CD4-positive, alpha-beta memory T cell (primary cell): ENCODE results near the gene CLEC3B. TPM values are rescaled to one million over a fixed set of nuclear protein-coding genes. Genes with fewer than 3 reads are reported as not detected.

ENCODE experiments used
- CTCF ChIA-PET: fragments of 350-600 bp; sonication (Branson Sonifier 250); formaldehyde crosslinking; loops from one replicate; lab custom pipeline; 2021; ENCODE audit warnings: inconsistent platforms; ENCODE audit not compliant: partially characterized antibody; lab: Charles Lee
- POLR2A ChIA-PET: fragments of 350-600 bp; sonication (Branson Sonifier 250); formaldehyde crosslinking; loops from one replicate; lab custom pipeline; 2021; ENCODE audit not compliant: partially characterized antibody; lab: Charles Lee
- DNase-seq, 5 donors: peaks; one replicate each; pipeline versions ENCODE4 v3.0.0 to v3.0.0-alpha.2; 2020 to 2022; ENCODE audit warnings: mixed read lengths in 1 of 5
- H3K27ac ChIP-seq: one replicate; pipeline ENCODE4 v1.7.0; 2013; ENCODE audit warnings: low read depth, low read length
- H3K27me3 ChIP-seq: 2 replicates; pipeline ENCODE4 v1.7.0; 2013; ENCODE audit warnings: mild to moderate bottlenecking, low read length, moderate library complexity; ENCODE audit not compliant: insufficient read depth
- H3K36me3 ChIP-seq: 2 replicates; pipeline ENCODE4 v1.7.0; 2013; ENCODE audit warnings: mild to moderate bottlenecking, low read length, moderate library complexity; ENCODE audit not compliant: insufficient read depth
- H3K4me1 ChIP-seq: 2 replicates; pipeline ENCODE4 v1.7.0; 2013; ENCODE audit warnings: mild to moderate bottlenecking, low read length, moderate library complexity; ENCODE audit not compliant: insufficient read depth
- H3K4me3 ChIP-seq, 2 donors: one replicate each; pipeline ENCODE4 v1.7.0; 2013; ENCODE audit warnings: low read length in 2 of 2, mild to moderate bottlenecking in 1 of 2
- H3K9me3 ChIP-seq, 2 donors: one replicate each; pipeline ENCODE4 v1.7.0; 2013; ENCODE audit warnings: low read length in 2 of 2, control low read depth in 1 of 2; ENCODE audit not compliant: control insufficient read depth in 1 of 2
- H3K27ac Mint-ChIP-seq, 7 donors: one replicate each; pipeline ENCODE4 v1.8.0; 2020 to 2021; ENCODE audit warnings: mixed read lengths in 7 of 7, mild to moderate bottlenecking in 6 of 7, inconsistent platforms in 3 of 7, moderate library complexity in 3 of 7
- H3K27me3 Mint-ChIP-seq, 2 donors: one replicate each; pipeline ENCODE4 v1.8.0; 2020 to 2021; ENCODE audit warnings: mixed read lengths in 2 of 2
- H3K36me3 Mint-ChIP-seq, 2 donors: one replicate each; pipeline ENCODE4 v1.8.0; 2020 to 2021; ENCODE audit warnings: mixed read lengths in 2 of 2, inconsistent platforms in 1 of 2, mild to moderate bottlenecking in 1 of 2
- H3K4me1 Mint-ChIP-seq, 4 donors: one replicate each; pipeline ENCODE4 v1.8.0; 2020 to 2021; ENCODE audit warnings: mixed read lengths in 4 of 4, mild to moderate bottlenecking in 1 of 4
- H3K4me3 Mint-ChIP-seq, 8 donors: one replicate each; pipeline ENCODE4 v1.8.0; 2020 to 2021; ENCODE audit warnings: mixed read lengths in 8 of 8, mild to moderate bottlenecking in 7 of 8, moderate library complexity in 6 of 8, inconsistent platforms in 3 of 8
- H3K9me3 Mint-ChIP-seq, 8 donors: one replicate each; pipeline ENCODE4 v1.8.0; 2020 to 2021; ENCODE audit warnings: mixed read lengths in 8 of 8, mild to moderate bottlenecking in 5 of 8, inconsistent platforms in 3 of 8, moderate library complexity in 1 of 8
- intact Hi-C: fragments of 100-400 bp; cut with micrococcal nuclease; formaldehyde crosslinking; loops from one replicate; pipeline ENCODE4 v1.15.1; 2023
- polyA plus RNA-seq, 2 donors: library from polyadenylated mRNA; unstranded; fragments of 300-500 nt; fragmentation: Illumina TruSeq; gene quantifications; one replicate each; pipeline ENCODE4 v1.2.3, GENCODE V29; 2021
- total RNA-seq, 2 experiments: library from RNA; stranded (reverse); gene quantifications; one replicate each; pipeline ENCODE4 v1.2.3, GENCODE V29; 2021

CLEC3B gene
- total and polyA plus RNA-seq, 4 experiments from 2014 or later = 1.2 to 1.5 TPM; not detected in 2

GRCh38 chr3:45029661-45030060 lies 3.6 kb downstream of the CLEC3B start:
- CTCF ChIA-PET = interaction anchor here (0.8 to 2.1 kb wide), 3 partner anchors 11 to 180 kb away, joined by 3 to 4 read pairs (median 3); no protein-coding TSS in a partner anchor
- intact Hi-C loops = no loop called here
- POLR2A ChIA-PET = interaction anchor here (0.7 kb wide), 1 partner anchor 9 kb away, joined by 4 read pairs; no protein-coding TSS in a partner anchor
- Histone ChIP-seq H3K4me3 (no peak overlapping the region), H3K4me1 (peaks cover 4% of the 10 kb centered on the region), H3K36me3 (no peaks in the 10 kb centered on the region), H3K9me3 (no peaks in the 10 kb centered on the region), H3K27ac (no peak overlapping the region), H3K27me3 (no peaks in the 10 kb centered on the region)
- Mint-ChIP-seq H3K4me1 (peaks cover 6 to 18% (median 12%) of the 10 kb centered on the region in 4 donors), H3K9me3 (peaks cover 0 to 2% (median 0%) of the 10 kb centered on the region in 8 donors), H3K27ac (peak overlapping the region in 1 of 7 donors; percentile 59), H3K4me3 (no peak overlapping the region), H3K36me3 (no peaks in the 10 kb centered on the region), H3K27me3 (peaks cover 3 to 34% of the 10 kb centered on the region in 2 donors)
- no peak for DNase-seq

- H3K4me3 Mint-ChIP-seq = no peak overlapping the region
- H3K27ac Mint-ChIP-seq = no peak overlapping the region
- H3K36me3 ChIP-seq = no peaks in the 10 kb centered on the region
- POLR2A ChIA-PET = interaction anchor here (0.9 kb wide), 1 partner anchor 26 kb away, joined by 3 read pairs; no protein-coding TSS in a partner anchor
- no peak overlapping the region for H3K4me3 ChIP-seq
- no peaks in the 10 kb centered on the region for H3K36me3 Mint-ChIP-seq
- H3K4me1 Mint-ChIP-seq = peaks cover 15 to 36% (median 24%) of the 10 kb centered on the region in 4 donors
- peaks cover 7 to 47% of the 10 kb centered on the region in 2 donors for H3K27me3 Mint-ChIP-seq
- H3K9me3 Mint-ChIP-seq = peaks cover 0 to 2% (median 0%) of the 10 kb centered on the region in 8 donors
- no peak for DNase-seq
- H3K27ac ChIP-seq = no peak overlapping the region
- H3K27me3 ChIP-seq = no peaks in the 10 kb centered on the region
- no peaks in the 10 kb centered on the region for H3K9me3 ChIP-seq
- H3K4me1 ChIP-seq = peaks cover 14% of the 10 kb centered on the region
- intact Hi-C loops = no loop called here
- CTCF ChIA-PET = interaction anchor here (0.8 to 20.4 kb wide), 5 partner anchors 9 to 178 kb away, joined by 3 to 688 read pairs (median 3); no protein-coding TSS in a partner anchor
Observed at GRCh38 chr3:45031531-45031930, 5.4 kb downstream of the CLEC3B start.

GRCh38 chr3:45032113-45032512 lies 6.0 kb downstream of the CLEC3B start:
- CTCF ChIA-PET = interaction anchor here (1.0 to 20.4 kb wide), 3 partner anchors 9 to 177 kb away, joined by 3 to 688 read pairs (median 3); no protein-coding TSS in a partner anchor

GRCh38 chr3:45033791-45034190 lies 7.7 kb downstream of the CLEC3B start:
- H3K27ac Mint-ChIP-seq = peak overlapping the region in 2 of 7 donors; percentile 45 to 79
- H3K4me3 Mint-ChIP-seq = no peak overlapping the region
- H3K9me3 ChIP-seq = no peaks in the 10 kb centered on the region
- no peaks in the 10 kb centered on the region for H3K36me3 Mint-ChIP-seq
- H3K27me3 Mint-ChIP-seq = peaks cover 9 to 47% of the 10 kb centered on the region in 2 donors
- peaks cover 18% of the 10 kb centered on the region for H3K4me1 ChIP-seq
- H3K27ac ChIP-seq = no peak overlapping the region
- H3K4me1 Mint-ChIP-seq = peaks cover 19 to 43% (median 30%) of the 10 kb centered on the region in 4 donors
- H3K4me3 ChIP-seq = no peak overlapping the region
- ChIA-PET POLR2A (interaction anchor here (2.0 to 3.9 kb wide), 3 partner anchors 22 to 28 kb away, joined by 10 to 14 read pairs (median 10); no protein-coding TSS in a partner anchor), CTCF (interaction anchor here (1.3 to 20.4 kb wide), 7 partner anchors 11 to 175 kb away, joined by 3 to 688 read pairs (median 5); no protein-coding TSS in a partner anchor)
- H3K9me3 Mint-ChIP-seq = peaks cover 0 to 2% (median 0%) of the 10 kb centered on the region in 8 donors
- DNase-seq = no peak
- intact Hi-C loops = no loop called here
- no peaks in the 10 kb centered on the region for H3K36me3 ChIP-seq
- no peaks in the 10 kb centered on the region for H3K27me3 ChIP-seq

More at GRCh38 chr3:45032113-45032512, 6.0 kb downstream of the CLEC3B start:
- intact Hi-C loops = no loop called here
- H3K27ac Mint-ChIP-seq = no peak overlapping the region
- Histone ChIP-seq H3K27ac (no peak overlapping the region), H3K9me3 (no peaks in the 10 kb centered on the region), H3K36me3 (no peaks in the 10 kb centered on the region), H3K27me3 (no peaks in the 10 kb centered on the region), H3K4me3 (no peak overlapping the region), H3K4me1 (peaks cover 14% of the 10 kb centered on the region)
- peaks cover 7 to 48% of the 10 kb centered on the region in 2 donors for H3K27me3 Mint-ChIP-seq
- H3K4me3 Mint-ChIP-seq = no peak overlapping the region
- POLR2A ChIA-PET = no interaction called here
- H3K36me3 Mint-ChIP-seq = no peaks in the 10 kb centered on the region
- peaks cover 17 to 37% (median 26%) of the 10 kb centered on the region in 4 donors for H3K4me1 Mint-ChIP-seq
- no peak for DNase-seq
- H3K9me3 Mint-ChIP-seq = peaks cover 0 to 2% (median 0%) of the 10 kb centered on the region in 8 donors

GRCh38 chr3:45034612-45035252 lies 8.6 kb downstream of the CLEC3B start:
- DNase-seq = no peak
- Histone ChIP-seq H3K36me3 (no peaks in the 10 kb centered on the region), H3K27ac (no peak overlapping the region), H3K27me3 (no peaks in the 10 kb centered on the region), H3K4me3 (no peak overlapping the region), H3K4me1 (peaks cover 18% of the 10 kb centered on the region), H3K9me3 (no peaks in the 10 kb centered on the region)
- Mint-ChIP-seq H3K4me1 (peaks cover 19 to 43% (median 30%) of the 10 kb centered on the region in 4 donors), H3K27me3 (peaks cover 9 to 47% of the 10 kb centered on the region in 2 donors), H3K9me3 (peaks cover 0 to 2% (median 0%) of the 10 kb centered on the region in 8 donors), H3K36me3 (no peaks in the 10 kb centered on the region), H3K4me3 (peak overlapping the region in 7 of 8 donors; percentile 37 to 86 (median 71)), H3K27ac (peak overlapping the region in 4 of 7 donors; percentile 3 to 67 (median 47))
- CTCF ChIA-PET = interaction anchor here (0.7 to 20.4 kb wide), 14 partner anchors 10 to 631 kb away, joined by 3 to 688 read pairs (median 4); no protein-coding TSS in a partner anchor
- intact Hi-C loops = loop anchor here (5.0 kb wide), 1 partner anchor 57 kb away; the partner anchor contains the start of genes EXOSC7 and ZDHHC3
- POLR2A ChIA-PET = interaction anchor here (1.0 to 3.9 kb wide), 4 partner anchors 23 to 59 kb away, joined by 3 to 14 read pairs (median 10); partner anchors contain the start of genes EXOSC7 and ZDHHC3

- Histone ChIP-seq H3K4me1 (peaks cover 18% of the 10 kb centered on the region), H3K27ac (no peak overlapping the region), H3K9me3 (no peaks in the 10 kb centered on the region), H3K36me3 (no peaks in the 10 kb centered on the region), H3K27me3 (no peaks in the 10 kb centered on the region), H3K4me3 (no peak overlapping the region)
- no peak for DNase-seq
- Mint-ChIP-seq H3K36me3 (no peaks in the 10 kb centered on the region), H3K4me3 (peak overlapping the region; percentile 70 to 89 (median 82)), H3K4me1 (peaks cover 21 to 48% (median 31%) of the 10 kb centered on the region in 4 donors), H3K27me3 (peaks cover 9 to 47% of the 10 kb centered on the region in 2 donors), H3K9me3 (peaks cover 0 to 2% (median 0%) of the 10 kb centered on the region in 8 donors), H3K27ac (peak overlapping the region in 5 of 7 donors; percentile 5 to 77 (median 33))
- intact Hi-C loops = loop anchor here (2.0 to 5.0 kb wide), 3 partner anchors 58 to 629 kb away; partner anchors contain the start of genes EXOSC7 and ZDHHC3
- POLR2A ChIA-PET = interaction anchor here (0.8 to 3.9 kb wide), 12 partner anchors 15 to 173 kb away, joined by 3 to 20 read pairs (median 6); partner anchors contain the start of genes EXOSC7 and ZDHHC3
- CTCF ChIA-PET = interaction anchor here (0.8 to 20.4 kb wide), 31 partner anchors 8 to 630 kb away, joined by 3 to 688 read pairs (median 5); partner anchors contain the start of genes EXOSC7 and ZDHHC3
Observed at GRCh38 chr3:45035441-45036301, 9.6 kb downstream of the CLEC3B start.
